ENCODE data around the gene NTM. TPM values are rescaled to one million over a fixed set of nuclear protein-coding genes. Genes with fewer than 3 reads are reported as not detected.

NTM gene
- polyA plus RNA-seq, 1 donor (not counting 4 experiments of a cell fraction or from before 2014, with no cell fraction given), result 47.9 TPM

- dilution Hi-C loops (cut with MboI; ENCODE audit: extremely low pct_ligation_motif_present, low sequenced_read_pairs), result no loop called here
- FAIRE-seq, result no peak
- DNase-seq (ENCODE audit: low read depth, low spot score), result no peak
- H4K20me1 ChIP-seq (ENCODE audit: control insufficient read depth, extremely low read depth, insufficient read depth, low read length), result no peaks in the 10 kb centered on the region
- H3K27ac ChIP-seq (ENCODE audit: control insufficient read depth, insufficient read depth, low read length), result no peak overlapping the region
- no peaks in the 10 kb centered on the region for H3K36me3 ChIP-seq (ENCODE audit: control insufficient read depth in 2 of 2, extremely low read depth in 1 of 2, insufficient read depth in 2 of 2, low read length in 2 of 2)
- TF ChIP-seq EZH2 (IDR thresholded peaks at IDR 0.05; ENCODE audit: low read length), result no peak
- TF ChIP-seq, protein P1, sequence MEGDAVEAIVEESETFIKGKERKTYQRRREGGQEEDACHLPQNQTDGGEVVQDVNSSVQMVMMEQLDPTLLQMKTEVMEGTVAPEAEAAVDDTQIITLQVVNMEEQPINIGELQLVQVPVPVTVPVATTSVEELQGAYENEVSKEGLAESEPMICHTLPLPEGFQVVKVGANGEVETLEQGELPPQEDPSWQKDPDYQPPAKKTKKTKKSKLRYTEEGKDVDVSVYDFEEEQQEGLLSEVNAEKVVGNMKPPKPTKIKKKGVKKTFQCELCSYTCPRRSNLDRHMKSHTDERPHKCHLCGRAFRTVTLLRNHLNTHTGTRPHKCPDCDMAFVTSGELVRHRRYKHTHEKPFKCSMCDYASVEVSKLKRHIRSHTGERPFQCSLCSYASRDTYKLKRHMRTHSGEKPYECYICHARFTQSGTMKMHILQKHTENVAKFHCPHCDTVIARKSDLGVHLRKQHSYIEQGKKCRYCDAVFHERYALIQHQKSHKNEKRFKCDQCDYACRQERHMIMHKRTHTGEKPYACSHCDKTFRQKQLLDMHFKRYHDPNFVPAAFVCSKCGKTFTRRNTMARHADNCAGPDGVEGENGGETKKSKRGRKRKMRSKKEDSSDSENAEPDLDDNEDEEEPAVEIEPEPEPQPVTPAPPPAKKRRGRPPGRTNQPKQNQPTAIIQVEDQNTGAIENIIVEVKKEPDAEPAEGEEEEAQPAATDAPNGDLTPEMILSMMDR (optimal IDR thresholded peaks at IDR 0.05 in 1 of 3, IDR thresholded peaks at IDR 0.05 in 1 of 3, conservative IDR thresholded peaks at IDR 0.05 in 1 of 3; ENCODE audit: extremely low read depth in 1 of 3, insufficient read depth in 2 of 3, low read length in 3 of 3), result no peak
- no peak overlapping the region for H3K9ac ChIP-seq (ENCODE audit: control insufficient read depth, extremely low read depth, insufficient read depth, low read length)
- H3K9me3 ChIP-seq (ENCODE audit: control insufficient read depth, low read depth, low read length), result no peaks in the 10 kb centered on the region
- no peaks in the 10 kb centered on the region for H3K4me1 ChIP-seq (ENCODE audit: control insufficient read depth, extremely low read depth, insufficient read depth, low read length)
- no peaks in the 10 kb centered on the region for H3K79me2 ChIP-seq (ENCODE audit: control insufficient read depth, insufficient read depth, low read length)
- no peak overlapping the region for H3K4me3 ChIP-seq (ENCODE audit: control insufficient read depth in 2 of 3, extremely low read depth in 1 of 3, insufficient read depth in 2 of 3, low read depth in 1 of 3, low read length in 3 of 3)
- H2AFZ ChIP-seq (ENCODE audit: control insufficient read depth, low read length), result no peak overlapping the region
- H3K9me1 ChIP-seq (ENCODE audit: control insufficient read depth, extremely low read depth, insufficient read depth, low read length), result no peaks in the 10 kb centered on the region
- no peak overlapping the region for H3K4me2 ChIP-seq (ENCODE audit: control insufficient read depth, extremely low read depth, insufficient read depth, low read depth, low read length)
- no peaks in the 10 kb centered on the region for H3K27me3 ChIP-seq (ENCODE audit: control insufficient read depth, extremely low read depth, insufficient read depth, low read length)
These were observed 875.3 kb downstream of the NTM start for GRCh38 chr11:132245403-132246385.

DNA sequence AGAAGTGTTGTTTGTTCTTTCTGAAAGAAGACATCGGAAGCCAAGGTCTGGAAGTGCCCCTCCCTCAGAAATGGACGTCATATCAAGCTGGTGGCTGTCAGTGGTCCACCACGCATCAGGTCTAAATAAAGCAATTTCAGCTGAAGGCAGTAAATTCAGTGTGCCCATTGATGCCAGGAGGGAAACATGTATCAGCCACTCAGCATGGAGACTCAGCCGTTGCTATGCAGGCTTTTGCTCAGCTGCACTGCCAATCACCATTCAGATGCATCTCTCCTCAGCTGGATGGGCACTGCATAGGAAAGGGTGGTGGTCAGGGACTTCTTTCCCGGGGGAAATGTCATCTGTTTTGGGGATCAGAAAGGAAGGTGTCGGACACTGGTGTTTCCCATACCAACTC lies 878.2 kb downstream of the NTM start:
- H3K27me3 ChIP-seq (ENCODE audit: control insufficient read depth, extremely low read depth, insufficient read depth, low read length), result no peaks in the 10 kb centered on the region
- no peak for FAIRE-seq

More for the DNA sequence above, 878.2 kb downstream of the NTM start:
- Histone ChIP-seq H3K36me3 (ENCODE audit: control insufficient read depth in 2 of 2, extremely low read depth in 1 of 2, insufficient read depth in 2 of 2, low read length in 2 of 2) (no peaks in the 10 kb centered on the region), H3K9ac (ENCODE audit: control insufficient read depth, extremely low read depth, insufficient read depth, low read length) (no peak overlapping the region), H3K9me1 (ENCODE audit: control insufficient read depth, extremely low read depth, insufficient read depth, low read length) (no peaks in the 10 kb centered on the region), H2AFZ (ENCODE audit: control insufficient read depth, low read length) (no peak overlapping the region), H3K4me3 (ENCODE audit: control insufficient read depth in 2 of 3, extremely low read depth in 1 of 3, insufficient read depth in 2 of 3, low read depth in 1 of 3, low read length in 3 of 3) (no peak overlapping the region), H3K79me2 (ENCODE audit: control insufficient read depth, insufficient read depth, low read length) (no peaks in the 10 kb centered on the region), H3K4me1 (ENCODE audit: control insufficient read depth, extremely low read depth, insufficient read depth, low read length) (no peaks in the 10 kb centered on the region), H3K9me3 (ENCODE audit: control insufficient read depth, low read depth, low read length) (no peaks in the 10 kb centered on the region), H4K20me1 (ENCODE audit: control insufficient read depth, extremely low read depth, insufficient read depth, low read length) (no peaks in the 10 kb centered on the region), H3K4me2 (ENCODE audit: control insufficient read depth, extremely low read depth, insufficient read depth, low read depth, low read length) (no peak overlapping the region), H3K27ac (ENCODE audit: control insufficient read depth, insufficient read depth, low read length) (no peak overlapping the region)
- dilution Hi-C loops (cut with MboI; ENCODE audit: extremely low pct_ligation_motif_present, low sequenced_read_pairs), result no loop called here
- no peak for DNase-seq (ENCODE audit: low read depth, low spot score)
- TF ChIP-seq, protein P1 (optimal IDR thresholded peaks at IDR 0.05 in 1 of 3, IDR thresholded peaks at IDR 0.05 in 1 of 3, conservative IDR thresholded peaks at IDR 0.05 in 1 of 3; ENCODE audit: extremely low read depth in 1 of 3, insufficient read depth in 2 of 3, low read length in 3 of 3), result no peak
- no peak for TF ChIP-seq EZH2 (IDR thresholded peaks at IDR 0.05; ENCODE audit: low read length)
